Measurements from ENCODE around the gene FBN1. TPM values are rescaled to one million over a fixed set of nuclear protein-coding genes. Genes with fewer than 3 reads are reported as not detected.

The FBN1 gene
- total RNA-seq, 1 experiment from 2014 or later, result 5.5 TPM

DNA sequence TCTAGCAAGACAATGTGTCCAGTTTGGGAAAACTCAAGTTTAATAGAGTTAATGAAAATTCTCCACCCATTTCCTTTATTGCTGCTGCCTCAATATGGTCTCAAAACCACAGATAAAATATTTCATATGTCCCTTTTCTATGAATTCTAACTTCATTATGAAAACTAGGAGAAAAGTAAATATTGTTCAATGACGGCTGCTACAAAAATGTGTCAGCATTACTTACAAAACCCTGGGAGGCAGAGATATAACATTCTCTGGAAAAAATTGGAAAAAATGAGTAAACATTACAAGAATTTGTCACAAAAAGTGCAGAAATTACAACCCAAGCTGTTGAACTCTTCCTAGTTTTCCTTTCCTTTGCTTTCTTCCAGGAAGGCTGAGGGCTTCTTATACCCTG is 22.2 kb upstream of the FBN1 start:
- no peak for DNase-seq
- Histone ChIP-seq H3K4me3 (ENCODE audit: insufficient read depth, low read depth, low read length) (no peak overlapping the region), H3K36me3 (replicated peaks; ENCODE audit: control insufficient read depth, insufficient read depth, low read length) (no peaks in the 10 kb centered on the region), H3K27me3 (ENCODE audit: control insufficient read depth, insufficient read depth, low read length) (no peaks in the 10 kb centered on the region)

DNA sequence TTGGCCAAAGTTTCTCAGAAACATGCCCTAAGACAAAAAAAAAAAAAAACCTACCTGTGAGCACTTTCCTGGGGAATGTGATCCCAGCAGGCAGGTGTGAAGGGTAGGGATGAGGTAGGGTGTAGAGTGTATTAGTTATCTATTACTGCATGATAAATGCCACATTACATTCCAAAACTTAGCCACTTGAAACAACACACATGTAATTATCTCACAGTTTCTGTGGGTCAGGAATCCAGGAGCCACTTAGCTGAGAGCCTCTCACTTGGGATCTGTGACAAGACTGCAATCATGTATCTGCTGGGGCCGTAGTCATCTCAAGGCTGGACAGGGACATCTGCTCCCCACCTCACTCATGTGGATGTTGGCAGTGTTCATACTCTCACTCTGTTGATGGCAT is 18.9 kb upstream of the FBN1 start:
- H3K27me3 ChIP-seq (ENCODE audit: control insufficient read depth, insufficient read depth, low read length), result no peaks in the 10 kb centered on the region
- H3K36me3 ChIP-seq (replicated peaks; ENCODE audit: control insufficient read depth, insufficient read depth, low read length), result no peaks in the 10 kb centered on the region
- no peak overlapping the region for H3K4me3 ChIP-seq (ENCODE audit: insufficient read depth, low read depth, low read length)
- DNase-seq, result no peak

DNA sequence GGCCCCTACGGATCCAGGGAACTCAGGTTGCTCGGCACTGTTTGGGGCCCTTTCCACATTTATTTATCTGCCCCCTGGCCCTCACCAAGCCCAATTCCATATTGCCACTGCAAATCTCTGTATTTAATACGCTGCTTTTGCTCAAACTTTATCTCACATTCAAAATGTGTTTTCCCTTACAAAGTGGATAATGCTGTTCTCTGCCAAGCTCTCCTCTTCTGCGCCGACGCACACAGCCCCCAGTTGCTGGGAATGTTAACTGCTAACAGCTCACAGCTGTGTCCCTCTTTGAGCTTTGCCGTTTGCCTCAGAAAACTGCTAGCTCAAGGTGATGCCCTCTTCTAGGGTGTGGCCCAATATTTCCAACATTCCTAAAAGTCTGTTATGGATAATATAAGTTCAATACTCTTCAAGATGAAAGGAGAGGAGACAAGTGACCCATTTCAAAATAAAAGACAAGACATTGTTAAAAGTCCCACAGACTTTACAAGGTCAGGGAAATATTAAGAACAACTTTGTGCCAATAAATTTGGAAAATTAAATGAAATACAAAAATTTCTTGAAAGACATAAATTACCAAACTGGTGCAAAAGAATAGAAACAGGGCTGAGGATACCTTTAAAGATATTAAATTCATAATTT is 12.6 kb upstream of the FBN1 start:
- no peak overlapping the region for H3K4me3 ChIP-seq (ENCODE audit: insufficient read depth, low read depth, low read length)
- H3K27me3 ChIP-seq (ENCODE audit: control insufficient read depth, insufficient read depth, low read length), result no peaks in the 10 kb centered on the region
- H3K36me3 ChIP-seq (replicated peaks; ENCODE audit: control insufficient read depth, insufficient read depth, low read length), result no peaks in the 10 kb centered on the region
- no peak for DNase-seq

DNA sequence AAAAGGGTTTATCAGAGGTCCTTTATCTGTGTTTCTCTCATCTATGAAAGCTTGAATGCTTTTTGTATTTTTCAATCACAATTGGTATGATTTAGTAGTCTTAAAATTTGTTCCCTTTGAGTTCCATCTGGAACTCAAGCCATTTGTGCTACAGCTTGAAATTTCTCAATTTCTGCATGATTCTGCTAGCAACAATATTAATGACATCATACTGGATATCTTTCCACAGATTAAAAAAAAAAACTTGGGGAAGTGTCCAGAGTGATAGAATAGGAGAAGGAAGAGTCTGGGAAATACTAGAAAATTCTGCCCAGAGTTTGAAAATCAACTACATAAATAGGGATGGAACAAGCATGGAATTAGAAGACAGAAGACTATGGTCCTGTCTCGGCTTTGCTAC is 9.3 kb upstream of the FBN1 start:
- H3K4me3 ChIP-seq (ENCODE audit: insufficient read depth, low read depth, low read length), result no peak overlapping the region

DNA sequence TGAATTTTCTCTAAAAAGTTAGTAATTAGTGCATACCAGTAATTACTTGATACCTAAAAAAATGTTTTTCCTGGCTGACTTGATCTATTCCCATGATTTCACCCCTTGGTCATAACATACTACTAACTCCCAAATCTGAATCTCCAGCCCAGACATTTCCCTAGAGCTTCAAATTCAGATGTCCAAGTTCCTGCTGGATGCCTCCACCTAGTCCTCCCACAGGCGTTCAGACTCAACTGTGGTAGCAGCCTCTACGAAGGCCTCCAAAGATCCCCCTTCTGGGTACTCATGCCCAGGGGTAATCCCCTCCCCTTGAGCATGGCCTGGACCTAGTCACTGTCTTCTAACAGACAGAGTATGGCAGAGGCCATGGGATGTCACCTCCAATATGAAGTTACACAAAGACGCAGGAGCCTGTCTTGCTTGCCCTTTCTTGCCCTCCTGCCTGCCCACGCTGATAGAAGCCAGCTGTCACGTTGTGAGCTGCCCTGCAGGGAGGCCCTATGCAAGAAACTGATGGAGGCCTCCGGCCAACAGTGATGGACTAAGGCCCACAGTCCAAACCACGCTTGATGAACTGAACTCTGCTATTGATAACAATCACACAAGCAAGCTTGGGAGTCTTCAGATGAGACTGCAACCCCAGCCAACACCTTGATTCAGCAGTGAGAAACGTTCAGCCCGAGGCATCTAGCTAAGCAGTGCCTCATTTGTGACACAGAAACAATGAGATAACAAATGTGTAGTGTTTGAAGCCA is 8.6 kb upstream of the FBN1 start:
- no peak overlapping the region for H3K4me3 ChIP-seq (ENCODE audit: insufficient read depth, low read depth, low read length)
- H3K36me3 ChIP-seq (replicated peaks; ENCODE audit: control insufficient read depth, insufficient read depth, low read length), result no peaks in the 10 kb centered on the region
- DNase-seq, result no peak
- no peaks in the 10 kb centered on the region for H3K27me3 ChIP-seq (ENCODE audit: control insufficient read depth, insufficient read depth, low read length)

More for the DNA sequence above, 9.3 kb upstream of the FBN1 start:
- H3K36me3 ChIP-seq (replicated peaks; ENCODE audit: control insufficient read depth, insufficient read depth, low read length), result no peaks in the 10 kb centered on the region
- no peak for DNase-seq
- H3K27me3 ChIP-seq (ENCODE audit: control insufficient read depth, insufficient read depth, low read length), result no peaks in the 10 kb centered on the region

DNA sequence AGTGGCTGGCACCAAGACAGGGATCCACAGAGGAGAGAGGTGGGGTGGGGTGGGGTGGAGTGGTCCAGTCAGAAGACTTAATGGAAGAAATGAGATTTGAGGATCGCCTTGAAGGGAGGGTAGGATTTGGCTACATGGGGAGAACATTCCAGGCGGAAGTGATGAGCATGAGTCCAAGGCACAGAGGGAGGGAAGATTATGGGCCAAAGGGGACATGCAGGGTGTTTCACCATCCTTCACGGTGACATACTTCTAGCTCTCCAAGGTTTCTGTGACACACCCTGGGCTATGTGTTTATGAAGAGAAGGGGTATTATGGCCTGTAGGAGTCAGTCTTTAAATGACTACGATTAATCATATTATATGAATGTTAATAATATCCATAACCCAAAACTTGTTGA is 7.7 kb upstream of the FBN1 start:
- Histone ChIP-seq H3K4me3 (ENCODE audit: insufficient read depth, low read depth, low read length) (no peak overlapping the region), H3K27me3 (ENCODE audit: control insufficient read depth, insufficient read depth, low read length) (no peaks in the 10 kb centered on the region), H3K36me3 (replicated peaks; ENCODE audit: control insufficient read depth, insufficient read depth, low read length) (no peaks in the 10 kb centered on the region)
- no peak for DNase-seq

DNA sequence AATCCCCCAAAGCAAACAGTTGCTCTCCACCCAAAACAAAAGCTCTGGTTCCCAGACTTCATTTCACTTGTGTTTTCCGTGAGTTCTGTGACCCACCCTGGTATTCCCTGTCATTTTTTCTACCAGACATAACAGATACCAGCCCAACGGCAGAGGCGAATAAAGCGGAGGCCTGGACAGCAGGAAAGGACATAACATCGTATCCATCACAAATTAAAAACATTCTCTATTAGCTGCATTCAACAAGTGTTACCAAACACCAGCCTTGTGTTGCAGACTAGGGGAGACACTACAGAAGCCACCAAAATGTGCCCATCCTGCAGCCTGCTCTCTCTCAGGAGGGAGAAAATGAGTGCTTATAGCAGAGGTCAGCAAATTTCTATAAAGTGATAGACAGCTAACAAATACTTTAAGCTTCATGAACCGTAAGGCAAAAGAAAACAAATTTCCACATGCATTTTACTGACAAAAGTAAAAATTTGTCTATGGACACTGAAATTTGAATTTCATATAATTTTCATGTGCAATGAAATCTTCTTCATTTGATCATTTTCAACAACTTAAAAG is 7.1 kb upstream of the FBN1 start:
- Histone ChIP-seq H3K4me3 (ENCODE audit: insufficient read depth, low read depth, low read length) (no peak overlapping the region), H3K27me3 (ENCODE audit: control insufficient read depth, insufficient read depth, low read length) (no peaks in the 10 kb centered on the region), H3K36me3 (replicated peaks; ENCODE audit: control insufficient read depth, insufficient read depth, low read length) (no peaks in the 10 kb centered on the region)
- DNase-seq, result no peak

DNA sequence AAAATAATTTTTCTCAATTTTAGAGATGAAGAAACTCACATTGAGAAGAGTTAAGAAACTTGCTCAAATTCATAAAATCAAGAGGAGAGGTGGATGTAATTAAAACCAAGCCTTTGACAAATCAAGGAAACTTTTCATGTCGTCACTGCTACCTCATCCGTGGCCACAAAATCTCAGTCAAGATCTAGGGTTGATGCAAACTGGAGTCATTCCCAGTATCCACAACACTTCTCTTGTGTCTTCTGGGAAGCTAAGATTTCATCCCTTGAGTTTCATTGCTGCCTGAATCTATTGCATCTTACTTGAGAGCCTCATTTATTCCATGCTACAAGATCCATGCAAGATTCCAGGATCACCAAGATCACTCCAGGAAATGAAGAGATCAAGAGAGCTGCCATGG is 5.4 kb upstream of the FBN1 start:
- Histone ChIP-seq H3K36me3 (replicated peaks; ENCODE audit: control insufficient read depth, insufficient read depth, low read length) (no peaks in the 10 kb centered on the region), H3K4me3 (ENCODE audit: insufficient read depth, low read depth, low read length) (no peak overlapping the region), H3K27me3 (ENCODE audit: control insufficient read depth, insufficient read depth, low read length) (peaks cover 9% of the 10 kb centered on the region)
- no peak for DNase-seq

DNA sequence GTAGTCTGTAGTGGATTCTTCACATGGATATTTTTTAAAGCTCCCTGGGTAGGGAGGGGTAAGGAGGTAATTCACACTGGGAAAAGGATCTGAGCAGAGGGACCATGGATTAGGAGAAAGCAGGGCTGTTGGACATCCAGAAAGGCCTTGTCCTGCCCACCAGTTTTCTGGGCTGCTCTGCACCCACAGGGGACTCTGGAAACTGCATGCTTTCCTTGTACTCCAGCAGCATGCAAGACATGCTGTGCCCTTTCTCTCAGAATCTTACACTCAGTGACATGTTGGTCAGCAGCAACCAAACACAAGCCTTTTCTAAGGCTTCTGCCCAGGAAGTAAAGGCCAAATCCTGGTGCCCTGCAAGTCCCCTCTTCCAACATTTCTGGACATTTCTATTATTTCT is 2.5 kb upstream of the FBN1 start:
- H3K27me3 ChIP-seq (ENCODE audit: control insufficient read depth, insufficient read depth, low read length), result peaks cover 34% of the 10 kb centered on the region
- no peak overlapping the region for H3K4me3 ChIP-seq (ENCODE audit: insufficient read depth, low read depth, low read length)
- peak; percentile 23 for DNase-seq
- H3K36me3 ChIP-seq (replicated peaks; ENCODE audit: control insufficient read depth, insufficient read depth, low read length), result no peaks in the 10 kb centered on the region

DNA sequence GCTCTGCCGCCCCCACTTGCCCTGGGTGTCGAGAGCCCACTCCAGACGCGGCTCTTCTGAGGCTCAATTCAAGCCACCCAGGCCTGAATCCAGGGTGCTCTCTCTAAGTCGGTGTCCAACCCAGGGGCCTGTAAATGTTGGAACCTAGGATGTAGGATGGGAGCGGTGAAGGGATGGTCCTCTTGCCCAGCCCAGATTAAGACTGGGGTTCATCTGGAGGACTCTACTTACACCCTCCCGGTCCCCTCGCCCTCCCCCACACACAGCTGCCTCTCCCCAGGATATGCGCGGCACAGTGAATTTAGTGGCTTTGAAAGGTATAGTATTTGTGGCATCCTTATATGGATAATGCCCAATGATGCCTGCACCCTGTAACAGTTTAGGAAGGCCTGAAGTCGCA is 822 bp upstream of the FBN1 start:
- H3K36me3 ChIP-seq (replicated peaks; ENCODE audit: control insufficient read depth, insufficient read depth, low read length), result no peaks in the 10 kb centered on the region
- peak overlapping the region; percentile 71 for H3K4me3 ChIP-seq (ENCODE audit: insufficient read depth, low read depth, low read length)
- H3K27me3 ChIP-seq (ENCODE audit: control insufficient read depth, insufficient read depth, low read length), result peaks cover 34% of the 10 kb centered on the region
- peak; percentile 23 for DNase-seq

DNA sequence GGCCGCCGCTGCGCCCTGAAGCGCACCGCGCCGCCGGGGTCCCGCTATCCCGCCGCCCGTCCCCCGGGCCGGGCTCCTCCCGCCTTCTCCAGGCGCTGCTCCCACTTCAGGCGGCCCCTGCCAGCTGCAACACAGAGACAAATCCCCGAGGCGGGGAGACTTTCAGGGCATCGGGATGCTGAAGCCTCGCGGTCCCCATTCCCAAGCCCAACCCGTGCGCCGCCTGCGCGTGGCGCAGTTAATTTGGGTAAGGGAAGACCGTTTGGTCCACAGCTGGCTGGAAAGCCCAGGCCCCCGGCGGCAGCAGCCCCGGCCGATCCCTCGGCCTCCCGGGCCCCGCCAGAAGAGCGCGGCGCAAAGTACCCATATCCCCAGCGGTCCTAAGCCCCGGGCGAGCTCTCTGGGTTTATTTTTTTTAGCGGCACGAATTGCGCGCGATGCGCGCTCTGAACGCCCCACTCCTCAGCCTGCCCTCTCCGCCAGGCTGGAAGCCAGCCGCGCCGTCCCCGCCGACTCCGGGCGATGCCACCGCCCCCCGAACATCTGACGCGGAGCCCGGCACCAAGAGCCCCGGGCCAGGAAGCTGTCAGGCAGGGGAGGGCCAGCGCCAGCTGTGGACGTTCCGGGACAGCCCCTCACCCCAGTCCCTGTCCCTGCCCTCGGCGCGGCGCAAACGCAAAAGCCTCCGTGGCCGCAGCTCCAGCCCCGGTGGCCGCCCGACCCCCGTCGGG is 517 bp downstream of the FBN1 start:
- H3K27me3 ChIP-seq (ENCODE audit: control insufficient read depth, insufficient read depth, low read length), result peaks cover 34% of the 10 kb centered on the region

DNA sequence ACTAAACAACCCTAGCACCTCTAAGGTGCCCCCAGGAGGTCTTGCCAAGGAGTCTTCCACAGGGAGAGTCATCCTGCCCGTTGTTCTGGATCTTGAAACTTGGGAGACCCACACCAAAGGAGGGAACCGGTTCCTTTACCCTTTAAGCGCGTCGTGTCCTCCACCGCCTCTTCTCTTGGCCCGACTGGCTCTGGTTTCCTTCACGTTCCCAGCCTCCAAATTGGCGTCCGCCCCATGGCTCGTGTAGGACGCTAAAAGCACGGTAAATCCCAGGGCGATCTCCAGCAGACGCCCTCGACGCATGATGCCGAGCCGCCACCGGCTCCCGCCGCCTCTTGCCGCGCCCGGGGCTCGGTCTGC is 1.1 kb downstream of the FBN1 start:
- no peaks in the 10 kb centered on the region for H3K36me3 ChIP-seq (replicated peaks; ENCODE audit: control insufficient read depth, insufficient read depth, low read length)
- no peak for DNase-seq
- peak overlapping the region; percentile 71 for H3K4me3 ChIP-seq (ENCODE audit: insufficient read depth, low read depth, low read length)
- H3K27me3 ChIP-seq (ENCODE audit: control insufficient read depth, insufficient read depth, low read length), result peaks cover 34% of the 10 kb centered on the region

More for the DNA sequence above, 517 bp downstream of the FBN1 start:
- Histone ChIP-seq H3K4me3 (ENCODE audit: insufficient read depth, low read depth, low read length) (peak overlapping the region; percentile 71), H3K36me3 (replicated peaks; ENCODE audit: control insufficient read depth, insufficient read depth, low read length) (no peaks in the 10 kb centered on the region)
- DNase-seq, result peak; percentile 79

DNA sequence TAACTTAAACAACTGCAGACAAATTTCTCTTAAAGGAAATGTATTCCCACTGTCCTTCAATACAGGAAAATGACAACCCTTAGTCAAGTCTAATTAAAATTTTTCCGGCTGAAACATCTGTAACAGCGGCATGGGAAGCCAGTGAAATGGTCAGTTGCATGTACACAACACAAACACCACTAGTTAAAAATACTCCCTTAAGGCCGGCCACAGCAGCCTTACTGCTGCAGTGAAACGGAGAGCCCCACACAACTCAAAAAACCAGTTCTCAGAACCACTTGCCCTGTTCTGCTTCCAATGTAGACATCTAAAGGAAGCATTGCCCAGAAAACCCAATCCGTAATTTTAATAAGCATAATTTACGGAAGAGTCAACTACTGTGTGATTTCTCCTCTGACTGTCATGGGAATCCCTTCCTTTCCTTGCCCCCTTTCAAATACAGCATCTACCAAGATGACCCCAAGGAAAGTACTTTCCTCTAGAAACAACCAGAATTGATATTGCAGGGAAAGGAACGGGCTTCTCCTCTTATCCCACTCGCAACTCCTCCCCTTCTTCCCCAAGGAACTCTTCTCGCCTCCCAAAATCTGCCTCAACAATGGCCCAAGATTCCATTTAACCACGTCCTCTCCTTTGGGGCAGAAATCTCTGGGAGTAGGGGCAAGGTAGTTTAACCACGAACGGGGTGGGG is 1.6 kb downstream of the FBN1 start:
- peak overlapping the region; percentile 71 for H3K4me3 ChIP-seq (ENCODE audit: insufficient read depth, low read depth, low read length)
- peaks cover 34% of the 10 kb centered on the region for H3K27me3 ChIP-seq (ENCODE audit: control insufficient read depth, insufficient read depth, low read length)
- DNase-seq, result no peak
- no peaks in the 10 kb centered on the region for H3K36me3 ChIP-seq (replicated peaks; ENCODE audit: control insufficient read depth, insufficient read depth, low read length)

DNA sequence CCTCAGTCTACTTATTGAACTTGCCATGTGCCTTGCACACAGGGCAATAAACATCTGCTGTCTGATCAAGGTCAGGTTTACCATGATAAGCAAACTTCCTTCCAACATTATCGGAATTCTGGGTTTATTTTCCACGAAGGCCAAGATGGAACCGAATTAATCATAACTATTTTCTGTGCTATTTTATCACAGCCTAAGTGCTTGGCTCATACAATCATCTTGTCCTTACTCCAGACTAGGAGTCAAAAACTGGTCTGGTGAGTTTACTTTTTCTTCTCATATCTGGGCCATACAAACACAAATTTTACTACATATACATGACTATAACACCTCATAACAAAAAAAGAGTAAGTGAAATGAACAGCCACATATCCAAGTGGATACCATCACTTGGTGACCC is 2.3 kb downstream of the FBN1 start:
- Histone ChIP-seq H3K4me3 (ENCODE audit: insufficient read depth, low read depth, low read length) (no peak overlapping the region), H3K27me3 (ENCODE audit: control insufficient read depth, insufficient read depth, low read length) (peaks cover 34% of the 10 kb centered on the region), H3K36me3 (replicated peaks; ENCODE audit: control insufficient read depth, insufficient read depth, low read length) (no peaks in the 10 kb centered on the region)
- no peak for DNase-seq
